ES-I3 (cell line): Measurements from ENCODE around the gene COL13A1.

Experiments used
- H3K36me3 ChIP-seq: 2 replicates; pipeline ENCODE4 v1.6.1; 2013; ENCODE audit warnings: mild to moderate bottlenecking, low read length, control low read depth, moderate library complexity; ENCODE audit not compliant: insufficient read depth
- H3K4me1 ChIP-seq: 2 replicates; pipeline ENCODE4 v1.6.1; 2013; ENCODE audit warnings: mild to moderate bottlenecking, control low read depth, low read length; ENCODE audit not compliant: insufficient read depth
- H3K9ac ChIP-seq: 2 replicates; pipeline ENCODE4 v1.6.1; 2013; ENCODE audit warnings: low read depth, mild to moderate bottlenecking, low read length, moderate library complexity
- H3K9me3 ChIP-seq: 2 replicates; pipeline ENCODE4 v1.6.1; 2013; ENCODE audit warnings: mild to moderate bottlenecking, low read length, moderate library complexity; ENCODE audit not compliant: control insufficient read depth, insufficient read depth

COL13A1 gene

GRCh38 chr10:69894156-69894555 is 92.5 kb downstream of the COL13A1 start:
- Histone ChIP-seq H3K4me1 (peaks cover 4% of the 10 kb centered on the region; the same call in 1 of the 2 replicates), H3K9me3 (no peaks in the 10 kb centered on the region), H3K9ac (no peak overlapping the region), H3K36me3 (no peaks in the 10 kb centered on the region)

- Histone ChIP-seq H3K9ac (no peak overlapping the region), H3K4me1 (peaks cover 16% of the 10 kb centered on the region), H3K9me3 (no peaks in the 10 kb centered on the region), H3K36me3 (no peaks in the 10 kb centered on the region)
These were observed 94.1 kb downstream of the COL13A1 start for GRCh38 chr10:69895759-69896158.

DNA sequence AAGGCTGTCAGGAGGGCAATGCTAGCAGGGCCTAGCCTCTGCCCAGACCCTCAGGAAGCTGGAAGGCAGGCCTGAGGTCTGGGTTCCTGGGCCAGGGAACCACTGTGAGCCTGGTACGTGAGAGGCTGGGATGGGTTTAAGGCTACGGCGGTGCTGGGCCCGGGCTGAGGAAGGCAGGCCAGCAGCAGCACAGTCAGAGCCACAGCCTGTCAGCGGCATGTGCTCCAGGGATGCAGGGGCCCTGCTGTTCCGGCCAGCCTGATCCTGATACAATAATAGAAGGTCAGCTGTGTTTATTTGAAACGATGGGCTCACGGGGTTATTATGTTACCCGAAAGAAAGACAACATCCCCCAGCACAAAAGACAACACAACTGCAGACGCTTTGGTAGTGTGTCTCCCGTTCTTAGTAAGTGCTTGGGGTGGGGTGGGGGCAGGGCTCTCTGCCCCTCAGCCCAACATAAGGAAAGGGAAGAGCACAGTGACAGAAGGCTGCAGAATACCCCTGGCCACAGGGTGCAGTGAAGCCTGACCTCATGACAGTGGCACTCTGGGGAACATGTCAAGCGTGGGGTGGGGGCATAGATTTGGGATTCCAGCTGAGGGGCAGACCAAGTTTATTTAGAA is 95.0 kb downstream of the COL13A1 start:
- Histone ChIP-seq H3K36me3 (no peaks in the 10 kb centered on the region), H3K9ac (no peak overlapping the region), H3K9me3 (no peaks in the 10 kb centered on the region), H3K4me1 (peaks cover 17% of the 10 kb centered on the region)

DNA sequence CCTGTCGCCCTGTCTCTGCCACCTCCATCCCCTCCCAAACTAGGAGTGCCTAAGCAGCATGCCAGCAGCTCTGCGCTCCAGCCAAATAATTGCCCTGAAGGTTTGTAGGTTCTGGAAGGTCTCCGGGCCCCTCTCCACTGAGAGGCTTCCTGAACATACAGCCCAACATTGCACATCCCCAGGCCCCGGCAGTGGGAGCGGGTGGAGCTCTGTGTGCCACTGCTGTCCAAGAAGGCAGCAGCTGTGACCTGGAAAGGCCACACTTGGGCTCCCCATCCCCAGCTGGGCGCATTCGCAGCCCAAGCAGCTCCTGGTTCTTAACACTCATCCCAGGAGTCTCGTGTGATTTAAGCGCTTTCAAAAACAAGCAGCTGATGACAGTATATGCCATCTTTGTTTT is 95.7 kb downstream of the COL13A1 start:
- H3K4me1 ChIP-seq: peaks cover 23% of the 10 kb centered on the region
- H3K9ac ChIP-seq: no peak overlapping the region
- no peaks in the 10 kb centered on the region for H3K9me3 ChIP-seq
- H3K36me3 ChIP-seq: no peaks in the 10 kb centered on the region

DNA sequence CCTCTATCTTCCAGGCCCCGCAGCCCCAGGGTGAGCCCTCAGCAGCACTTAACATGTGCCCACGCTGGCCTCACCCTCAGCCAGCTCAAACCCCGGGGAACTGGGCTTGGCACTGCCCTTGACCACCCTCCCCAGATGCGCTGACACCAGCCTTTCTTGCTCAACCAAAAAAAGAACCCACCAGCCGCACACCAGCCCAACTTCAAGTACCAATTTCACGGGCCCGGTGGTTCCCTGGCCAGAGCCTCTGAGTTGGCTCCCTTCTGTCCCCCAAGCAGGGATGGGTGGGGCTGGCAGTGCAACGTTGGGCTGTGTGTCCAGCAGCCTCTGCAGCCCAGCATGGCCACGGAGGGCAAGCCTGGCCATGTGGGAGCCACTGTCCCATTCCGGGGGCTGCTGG is 96.3 kb downstream of the COL13A1 start:
- Histone ChIP-seq H3K4me1 (peaks cover 23% of the 10 kb centered on the region), H3K9me3 (no peaks in the 10 kb centered on the region), H3K36me3 (no peaks in the 10 kb centered on the region), H3K9ac (no peak overlapping the region)

DNA sequence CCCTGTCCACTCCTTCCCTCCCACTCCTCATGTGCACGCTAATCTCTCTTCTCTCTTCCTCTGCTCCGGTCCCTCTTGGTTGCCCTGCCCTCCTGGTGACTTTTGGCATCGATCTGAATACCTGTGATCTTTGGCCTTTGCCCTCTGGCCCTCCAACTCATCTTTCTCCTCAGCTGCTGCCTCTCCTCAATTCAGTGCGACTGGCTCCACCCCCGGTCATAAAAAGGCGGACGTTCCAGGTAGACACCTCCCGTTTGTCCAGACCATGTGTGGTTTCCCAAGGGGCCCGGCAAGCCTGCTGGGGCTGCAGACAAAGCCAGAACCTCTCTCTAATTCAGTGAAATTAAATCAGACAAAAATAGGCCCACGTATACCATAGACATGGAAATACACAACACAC is 96.8 kb downstream of the COL13A1 start:
- Histone ChIP-seq H3K4me1 (peaks cover 23% of the 10 kb centered on the region), H3K9ac (no peak overlapping the region), H3K36me3 (no peaks in the 10 kb centered on the region), H3K9me3 (no peaks in the 10 kb centered on the region)

- Histone ChIP-seq H3K4me1 (peaks cover 23% of the 10 kb centered on the region), H3K9me3 (no peaks in the 10 kb centered on the region), H3K36me3 (no peaks in the 10 kb centered on the region), H3K9ac (no peak overlapping the region)
These were observed 97.2 kb downstream of the COL13A1 start for GRCh38 chr10:69898941-69899340.

DNA sequence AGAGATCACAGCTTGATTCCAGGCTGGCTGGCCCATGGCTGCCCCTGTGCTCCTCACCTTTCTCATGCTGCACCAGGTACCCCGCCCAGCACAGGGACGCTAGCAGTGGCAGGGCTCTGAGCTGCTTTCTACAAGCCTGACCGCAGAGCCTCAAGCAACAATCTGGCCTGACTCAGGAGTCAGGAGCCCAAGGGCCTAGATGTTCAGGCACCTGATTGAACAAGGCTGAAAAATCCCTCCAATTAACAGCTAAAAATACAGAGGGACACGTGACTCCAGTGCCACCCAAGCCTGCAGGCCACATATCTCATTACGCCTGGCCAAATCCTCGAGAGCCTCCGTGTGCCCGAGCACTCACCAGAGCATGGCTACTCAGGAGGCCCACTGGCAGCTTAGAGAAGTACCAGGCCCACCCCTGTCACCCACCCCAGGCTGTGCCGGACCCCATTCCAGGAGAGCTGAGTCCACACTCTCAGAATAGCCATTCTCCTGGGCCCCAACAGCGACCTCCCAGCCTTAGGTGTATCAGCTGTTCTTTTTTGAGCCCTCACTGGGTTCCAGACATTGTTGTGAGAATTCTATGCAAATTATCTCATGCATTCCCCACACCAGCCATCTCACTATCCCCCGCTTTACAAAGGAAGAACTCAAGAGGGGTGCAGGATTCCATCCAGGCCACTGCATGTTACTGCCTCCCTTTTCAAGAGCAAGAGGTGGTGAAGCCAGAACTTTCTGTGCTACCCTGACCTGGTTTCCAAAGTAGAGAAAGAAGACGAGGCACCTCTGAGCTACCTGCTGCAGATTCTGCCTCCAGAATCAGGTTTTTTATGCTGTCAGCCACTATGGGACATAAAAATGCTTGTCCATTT is 98.3 kb downstream of the COL13A1 start:
- no peaks in the 10 kb centered on the region for H3K9me3 ChIP-seq
- H3K36me3 ChIP-seq: no peaks in the 10 kb centered on the region
- no peak overlapping the region for H3K9ac ChIP-seq
- H3K4me1 ChIP-seq: peaks cover 23% of the 10 kb centered on the region

DNA sequence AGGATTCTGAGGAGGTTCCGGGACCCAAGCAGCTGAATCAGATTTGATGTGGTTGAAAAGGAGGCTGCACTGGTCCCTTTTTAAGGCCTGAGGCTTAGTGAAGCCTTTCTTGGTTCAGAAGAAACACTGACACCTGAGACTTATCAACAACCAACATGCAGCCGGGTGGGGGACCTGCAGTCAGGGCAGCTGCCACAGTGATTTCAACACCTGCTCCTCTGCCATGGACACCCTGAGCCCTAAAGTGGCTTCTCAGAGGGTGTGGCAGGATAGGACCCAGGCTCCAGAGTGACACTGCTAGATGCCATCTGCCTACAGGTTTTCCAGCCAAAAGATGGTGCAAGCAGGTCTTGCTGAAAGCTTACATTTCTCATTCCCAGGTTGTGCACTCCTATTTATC is 99.3 kb downstream of the COL13A1 start:
- Histone ChIP-seq H3K36me3 (no peaks in the 10 kb centered on the region), H3K4me1 (peaks cover 23% of the 10 kb centered on the region), H3K9ac (no peak overlapping the region), H3K9me3 (no peaks in the 10 kb centered on the region)

- no peak overlapping the region for H3K9ac ChIP-seq
- H3K36me3 ChIP-seq: no peaks in the 10 kb centered on the region
- H3K4me1 ChIP-seq: peaks cover 22% of the 10 kb centered on the region
- no peaks in the 10 kb centered on the region for H3K9me3 ChIP-seq
These were observed 100.2 kb downstream of the COL13A1 start for GRCh38 chr10:69901628-69902505.

GRCh38 chr10:69902835-69903535 is 101.3 kb downstream of the COL13A1 start:
- H3K9ac ChIP-seq: no peak overlapping the region
- no peaks in the 10 kb centered on the region for H3K36me3 ChIP-seq
- peaks cover 18% of the 10 kb centered on the region for H3K4me1 ChIP-seq
- no peaks in the 10 kb centered on the region for H3K9me3 ChIP-seq

- H3K9ac ChIP-seq: no peak overlapping the region
- no peaks in the 10 kb centered on the region for H3K9me3 ChIP-seq
- H3K4me1 ChIP-seq: peaks cover 15% of the 10 kb centered on the region
- no peaks in the 10 kb centered on the region for H3K36me3 ChIP-seq
These were observed 102.8 kb downstream of the COL13A1 start for GRCh38 chr10:69904533-69904932.

GRCh38 chr10:69906425-69906824 is 104.7 kb downstream of the COL13A1 start:
- H3K9ac ChIP-seq: no peak overlapping the region
- no peaks in the 10 kb centered on the region for H3K36me3 ChIP-seq
- no peaks in the 10 kb centered on the region for H3K9me3 ChIP-seq
- peaks cover 7% of the 10 kb centered on the region; the same call in 1 of the 2 replicates for H3K4me1 ChIP-seq

DNA sequence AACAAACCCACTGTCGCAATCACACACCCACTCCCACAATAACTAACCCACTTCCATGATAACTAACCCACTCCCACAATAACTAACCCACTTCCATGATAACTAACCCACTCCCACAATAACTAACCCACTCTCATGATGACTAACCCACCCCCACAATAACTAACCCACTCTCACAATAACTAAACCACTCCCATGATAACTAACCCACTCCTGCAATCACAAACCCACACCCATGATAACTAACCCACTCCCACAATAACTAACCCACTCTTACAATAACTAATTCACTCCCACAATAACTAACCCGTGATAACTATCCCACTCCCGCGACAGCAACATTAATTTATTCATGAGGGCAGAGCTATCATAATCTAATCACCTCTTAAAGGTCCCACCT is 105.8 kb downstream of the COL13A1 start:
- Histone ChIP-seq H3K9me3 (no peaks in the 10 kb centered on the region), H3K9ac (no peak overlapping the region), H3K36me3 (no peaks in the 10 kb centered on the region), H3K4me1 (no peaks in the 10 kb centered on the region; the same call in 1 of the 2 replicates)
